Ishikawa (cell line): ENCODE results near the gene PALLD.

Experiments
- CEBPB ChIP-seq: IDR thresholded peaks from 2 replicates; pipeline ENCODE4 v1.6.1; 2012
- CREB1 ChIP-seq: IDR thresholded peaks from 2 replicates; pipeline ENCODE4 v1.6.1; 2012; ENCODE audit warnings: low read depth
- EGR1 ChIP-seq: IDR thresholded peaks from 2 replicates; pipeline ENCODE4 v1.6.1; 2012
- EP300 ChIP-seq: IDR thresholded peaks from 2 replicates; pipeline ENCODE4 v1.6.1; 2012; ENCODE audit warnings: borderline replicate concordance
- FOXM1 ChIP-seq: IDR thresholded peaks from 2 replicates; pipeline ENCODE4 v1.6.1; 2012; ENCODE audit warnings: low read depth, borderline replicate concordance
- NFIC ChIP-seq: IDR thresholded peaks from 2 replicates; pipeline ENCODE4 v1.6.1; 2012
- RAD21 ChIP-seq: IDR thresholded peaks from 2 replicates; pipeline ENCODE4 v1.6.1; 2012; ENCODE audit warnings: low read depth
- TAF1 ChIP-seq: IDR thresholded peaks from 2 replicates; pipeline ENCODE4 v1.6.1; 2012; ENCODE audit warnings: low read depth, mild to moderate bottlenecking
- TCF12 ChIP-seq: IDR thresholded peaks from 2 replicates; pipeline ENCODE4 v1.6.1; 2012; ENCODE audit warnings: low read depth
- YY1 ChIP-seq: IDR thresholded peaks from 2 replicates; pipeline ENCODE4 v1.6.1; 2012; ENCODE audit warnings: low read depth
- TF ChIP-seq, protein P1 (sequence below): IDR thresholded peaks from 2 replicates; pipeline ENCODE4 v1.6.1; 2012
- TF ChIP-seq, protein P2 (sequence below): IDR thresholded peaks from 2 replicates; pipeline ENCODE4 v1.6.1; 2012; ENCODE audit warnings: low read depth, mild to moderate bottlenecking

DNA sequence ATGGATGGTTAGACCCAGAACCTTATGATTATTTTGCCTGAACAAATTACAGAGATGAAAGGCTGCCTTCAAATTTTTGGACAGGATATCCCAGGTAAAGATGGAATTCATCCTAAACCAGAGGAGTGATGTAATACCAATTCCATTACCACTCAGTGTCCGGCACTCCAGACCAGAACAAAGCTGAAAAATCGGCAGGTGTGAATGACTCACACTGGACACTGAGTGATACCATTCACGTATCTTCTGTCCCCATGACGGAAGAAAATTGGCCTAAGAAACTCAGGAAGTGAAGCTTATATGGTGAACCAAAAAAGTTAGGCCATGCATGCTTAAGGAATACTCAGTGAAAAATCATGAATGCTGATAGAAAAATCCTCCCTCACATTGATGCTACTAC is 34.5 kb downstream of the PALLD start:
- TF ChIP-seq TCF12, result no peak
- TF ChIP-seq RAD21, result no peak
- TF ChIP-seq, protein P1, sequence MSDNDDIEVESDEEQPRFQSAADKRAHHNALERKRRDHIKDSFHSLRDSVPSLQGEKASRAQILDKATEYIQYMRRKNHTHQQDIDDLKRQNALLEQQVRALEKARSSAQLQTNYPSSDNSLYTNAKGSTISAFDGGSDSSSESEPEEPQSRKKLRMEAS, result no peak
- no peak for TF ChIP-seq YY1
- TF ChIP-seq CEBPB, result 0 out of 2 replicates have a peak, but pooled peaks have one; percentile 20
- TF ChIP-seq EP300, result no peak
- TF ChIP-seq EGR1, result no peak
- no peak for TF ChIP-seq CREB1
- no peak for TF ChIP-seq NFIC
- TF ChIP-seq FOXM1, result no peak
- TF ChIP-seq, protein P2, sequence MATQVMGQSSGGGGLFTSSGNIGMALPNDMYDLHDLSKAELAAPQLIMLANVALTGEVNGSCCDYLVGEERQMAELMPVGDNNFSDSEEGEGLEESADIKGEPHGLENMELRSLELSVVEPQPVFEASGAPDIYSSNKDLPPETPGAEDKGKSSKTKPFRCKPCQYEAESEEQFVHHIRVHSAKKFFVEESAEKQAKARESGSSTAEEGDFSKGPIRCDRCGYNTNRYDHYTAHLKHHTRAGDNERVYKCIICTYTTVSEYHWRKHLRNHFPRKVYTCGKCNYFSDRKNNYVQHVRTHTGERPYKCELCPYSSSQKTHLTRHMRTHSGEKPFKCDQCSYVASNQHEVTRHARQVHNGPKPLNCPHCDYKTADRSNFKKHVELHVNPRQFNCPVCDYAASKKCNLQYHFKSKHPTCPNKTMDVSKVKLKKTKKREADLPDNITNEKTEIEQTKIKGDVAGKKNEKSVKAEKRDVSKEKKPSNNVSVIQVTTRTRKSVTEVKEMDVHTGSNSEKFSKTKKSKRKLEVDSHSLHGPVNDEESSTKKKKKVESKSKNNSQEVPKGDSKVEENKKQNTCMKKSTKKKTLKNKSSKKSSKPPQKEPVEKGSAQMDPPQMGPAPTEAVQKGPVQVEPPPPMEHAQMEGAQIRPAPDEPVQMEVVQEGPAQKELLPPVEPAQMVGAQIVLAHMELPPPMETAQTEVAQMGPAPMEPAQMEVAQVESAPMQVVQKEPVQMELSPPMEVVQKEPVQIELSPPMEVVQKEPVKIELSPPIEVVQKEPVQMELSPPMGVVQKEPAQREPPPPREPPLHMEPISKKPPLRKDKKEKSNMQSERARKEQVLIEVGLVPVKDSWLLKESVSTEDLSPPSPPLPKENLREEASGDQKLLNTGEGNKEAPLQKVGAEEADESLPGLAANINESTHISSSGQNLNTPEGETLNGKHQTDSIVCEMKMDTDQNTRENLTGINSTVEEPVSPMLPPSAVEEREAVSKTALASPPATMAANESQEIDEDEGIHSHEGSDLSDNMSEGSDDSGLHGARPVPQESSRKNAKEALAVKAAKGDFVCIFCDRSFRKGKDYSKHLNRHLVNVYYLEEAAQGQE, result no peak
- no peak for TF ChIP-seq TAF1
